Lower leg skin (tissue), 3 donors: ENCODE data around the gene MRPS31.

Source experiments
- POLR2A ChIP-seq, 2 donors: fragments of 450-650 bp; IDR thresholded peaks; one replicate each; pipeline ENCODE4 v1.6.1; 2016 to 2017; ENCODE audit warnings: antibody characterized with exemption in 2 of 2, mild to moderate bottlenecking in 1 of 2, moderate library complexity in 1 of 2
- TF ChIP-seq, protein P1 (sequence below), 3 donors: fragments of 450-650 bp; IDR thresholded peaks; one replicate each; pipeline ENCODE4 v1.5.1; 2016; ENCODE audit warnings: antibody characterized with exemption in 3 of 3, mild to moderate bottlenecking in 3 of 3, moderate library complexity in 2 of 3

DNA sequence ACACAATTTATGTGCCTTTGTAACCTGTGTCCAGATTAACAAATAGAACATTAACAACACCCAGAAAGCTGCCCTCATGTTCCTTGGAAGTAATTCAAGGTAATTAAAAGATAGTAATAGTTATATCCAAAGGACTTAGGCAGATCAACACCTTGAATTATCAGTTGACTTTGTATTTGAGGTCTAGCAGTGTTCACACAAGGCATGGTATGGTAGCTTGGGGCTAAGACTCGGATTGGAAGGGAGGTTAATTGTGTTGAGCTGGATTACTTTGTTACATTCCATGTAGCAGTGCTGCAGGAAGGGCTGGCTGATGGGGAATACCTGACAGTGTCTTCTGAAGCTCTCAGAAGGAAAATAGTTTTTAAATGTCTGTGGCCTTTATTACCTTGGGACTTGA, 35.3 kb upstream of the MRPS31 start:
- TF ChIP-seq, protein P1, sequence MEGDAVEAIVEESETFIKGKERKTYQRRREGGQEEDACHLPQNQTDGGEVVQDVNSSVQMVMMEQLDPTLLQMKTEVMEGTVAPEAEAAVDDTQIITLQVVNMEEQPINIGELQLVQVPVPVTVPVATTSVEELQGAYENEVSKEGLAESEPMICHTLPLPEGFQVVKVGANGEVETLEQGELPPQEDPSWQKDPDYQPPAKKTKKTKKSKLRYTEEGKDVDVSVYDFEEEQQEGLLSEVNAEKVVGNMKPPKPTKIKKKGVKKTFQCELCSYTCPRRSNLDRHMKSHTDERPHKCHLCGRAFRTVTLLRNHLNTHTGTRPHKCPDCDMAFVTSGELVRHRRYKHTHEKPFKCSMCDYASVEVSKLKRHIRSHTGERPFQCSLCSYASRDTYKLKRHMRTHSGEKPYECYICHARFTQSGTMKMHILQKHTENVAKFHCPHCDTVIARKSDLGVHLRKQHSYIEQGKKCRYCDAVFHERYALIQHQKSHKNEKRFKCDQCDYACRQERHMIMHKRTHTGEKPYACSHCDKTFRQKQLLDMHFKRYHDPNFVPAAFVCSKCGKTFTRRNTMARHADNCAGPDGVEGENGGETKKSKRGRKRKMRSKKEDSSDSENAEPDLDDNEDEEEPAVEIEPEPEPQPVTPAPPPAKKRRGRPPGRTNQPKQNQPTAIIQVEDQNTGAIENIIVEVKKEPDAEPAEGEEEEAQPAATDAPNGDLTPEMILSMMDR (IDR thresholded peaks at IDR 0.05) = no peak
- no peak for TF ChIP-seq POLR2A (IDR thresholded peaks at IDR 0.05)
